Mammary epithelial cell (primary cell): Measurements from ENCODE around the gene MT1X.

ENCODE experiments used
- CTCF ChIP-seq, 2 donors: IDR thresholded peaks in 1 of 2; conservative IDR thresholded peaks in 1 of 2; 2 replicates each; pipeline ENCODE4 v1.5.1; 2011 to 2012; ENCODE audit warnings: inconsistent platforms in 2 of 2, low read length in 2 of 2, mild to moderate bottlenecking in 2 of 2, control low read depth in 1 of 2, low read depth in 1 of 2; ENCODE audit not compliant: insufficient read depth in 1 of 2; ENCODE audit errors: extremely low read depth in 1 of 2
- EZH2 ChIP-seq: IDR thresholded peaks from 2 replicates; pipeline ENCODE4 v1.6.1; 2012; ENCODE audit warnings: low read length, inconsistent platforms, borderline replicate concordance

GRCh38 chr16:56645311-56645710 is 37.0 kb upstream of the MT1X start:
- TF ChIP-seq CTCF (conservative IDR thresholded peaks at IDR 0.05 in 1 of 2, IDR thresholded peaks at IDR 0.05 in 1 of 2; ENCODE audit: extremely low read depth in 1 of 2, insufficient read depth in 1 of 2, low read depth in 1 of 2, low read length in 2 of 2) (no peak), EZH2 (no peak)
